Tibial artery (tissue), 4 donors: Measurements from ENCODE around the gene GEN1.
A peak's percentile ranks its signal among the peaks of the same experiment; 100 is the strongest.

Experiments
- DNase-seq, 2 donors: peaks; one replicate each; pipeline ENCODE4 v3.0.0-alpha.2; 2019
- H3K27ac ChIP-seq, 2 donors: fragments of 200-600 bp; sonication (generic) in 1 of 2; 1 replicate in 1 of 2; 2 replicates in 1 of 2; pipeline ENCODE4 v1.5.1; 2018 to 2019; ENCODE audit warnings: mild to moderate bottlenecking in 1 of 2
- H3K27me3 ChIP-seq, 2 donors: fragments of 200-600 bp; sonication (generic) in 1 of 2; one replicate each; pipeline versions ENCODE4 v1.5.1 to v1.6.0; 2016 to 2019
- H3K36me3 ChIP-seq, 3 donors: fragments of 200-600 bp; sonication (generic) in 2 of 3; one replicate each; pipeline ENCODE4 v1.5.1; 2016 to 2019; ENCODE audit warnings: mild to moderate bottlenecking in 2 of 3
- H3K4me1 ChIP-seq, 4 donors: fragments of 200-600 bp; sonication (generic) in 2 of 4; 1 replicate in 3 of 4; 2 replicates in 1 of 4; pipeline ENCODE4 v1.5.1; 2016 to 2019
- H3K4me3 ChIP-seq, 2 donors: fragments of 200-600 bp; sonication (generic) in 1 of 2; 1 replicate in 1 of 2; 2 replicates in 1 of 2; pipeline ENCODE4 v1.5.1; 2018 to 2019; ENCODE audit warnings: mild to moderate bottlenecking in 2 of 2
- H3K9me3 ChIP-seq, 3 donors: fragments of 200-600 bp; sonication (generic) in 1 of 3; one replicate each; pipeline ENCODE4 v1.5.1; 2016 to 2019
- CTCF ChIP-seq, 2 experiments: fragments of 200-600 bp in 1 of 2; fragments of 450-650 bp in 1 of 2; IDR thresholded peaks; one replicate each; pipeline ENCODE4 v1.5.1; 2017 to 2019; ENCODE audit warnings: antibody characterized with exemption in 2 of 2, mild to moderate bottlenecking in 1 of 2, moderate library complexity in 1 of 2
- intact Hi-C: fragments of 100-400 bp; cut with DNase I; formaldehyde crosslinking; loops from one replicate; pipeline ENCODE4 v1.15.0; 2023; ENCODE audit warnings: low total_unique reads

The GEN1 gene

GRCh38 chr2:17710547-17711248, 43.2 kb upstream of the GEN1 start:
- Histone ChIP-seq H3K27ac (no peak overlapping the region), H3K36me3 (peaks cover 23 to 66% (median 31%) of the 10 kb centered on the region in 3 donors), H3K27me3 (no peaks in the 10 kb centered on the region), H3K4me1 (no peaks in the 10 kb centered on the region), H3K9me3 (no peaks in the 10 kb centered on the region), H3K4me3 (no peak overlapping the region)
- intact Hi-C loops, result no loop called here
- DNase-seq, result no peak
- no peak for TF ChIP-seq CTCF (IDR thresholded peaks at IDR 0.05)

GRCh38 chr2:17713291-17713690, 40.6 kb upstream of the GEN1 start:
- Histone ChIP-seq H3K27me3 (no peaks in the 10 kb centered on the region), H3K9me3 (no peaks in the 10 kb centered on the region), H3K4me3 (no peak overlapping the region), H3K27ac (no peak overlapping the region), H3K36me3 (peaks cover 38 to 63% (median 44%) of the 10 kb centered on the region in 3 donors), H3K4me1 (no peaks in the 10 kb centered on the region)
- intact Hi-C loops, result no loop called here
- no peak for DNase-seq
- TF ChIP-seq CTCF (IDR thresholded peaks at IDR 0.05), result no peak

DNA sequence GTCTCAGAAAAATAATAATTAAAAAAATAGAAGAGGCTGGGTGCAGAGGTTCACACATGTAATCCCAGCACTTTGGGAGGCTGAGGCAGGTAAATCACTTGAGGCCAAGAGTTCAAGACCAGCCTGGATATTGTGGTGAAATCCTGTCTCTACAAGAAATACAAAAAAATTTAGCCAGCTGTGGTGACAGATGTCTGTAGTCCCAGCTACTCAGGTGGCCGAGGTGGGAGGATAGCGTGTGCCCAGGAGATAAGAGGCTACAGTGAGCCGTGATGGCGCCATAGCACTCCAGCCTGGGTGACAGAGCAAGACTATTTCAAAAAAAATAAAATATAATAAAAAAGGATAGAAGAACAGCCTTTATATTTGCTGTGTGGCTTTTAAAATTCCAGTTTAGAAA, 36.3 kb upstream of the GEN1 start:
- Histone ChIP-seq H3K27ac (no peak overlapping the region), H3K4me1 (no peaks in the 10 kb centered on the region), H3K9me3 (no peaks in the 10 kb centered on the region), H3K27me3 (no peaks in the 10 kb centered on the region), H3K36me3 (peaks cover 47 to 60% (median 52%) of the 10 kb centered on the region in 3 donors), H3K4me3 (no peak overlapping the region)
- intact Hi-C loops, result no loop called here
- TF ChIP-seq CTCF (IDR thresholded peaks at IDR 0.05), result no peak
- DNase-seq, result no peak

- Histone ChIP-seq H3K9me3 (no peaks in the 10 kb centered on the region), H3K27me3 (no peaks in the 10 kb centered on the region), H3K4me1 (no peaks in the 10 kb centered on the region), H3K36me3 (peaks cover 45 to 58% (median 55%) of the 10 kb centered on the region in 3 donors), H3K27ac (no peak overlapping the region), H3K4me3 (no peak overlapping the region)
- DNase-seq, result no peak
- TF ChIP-seq CTCF (IDR thresholded peaks at IDR 0.05), result no peak
- intact Hi-C loops, result no loop called here
Observed at GRCh38 chr2:17718689-17719088, 35.2 kb upstream of the GEN1 start.

DNA sequence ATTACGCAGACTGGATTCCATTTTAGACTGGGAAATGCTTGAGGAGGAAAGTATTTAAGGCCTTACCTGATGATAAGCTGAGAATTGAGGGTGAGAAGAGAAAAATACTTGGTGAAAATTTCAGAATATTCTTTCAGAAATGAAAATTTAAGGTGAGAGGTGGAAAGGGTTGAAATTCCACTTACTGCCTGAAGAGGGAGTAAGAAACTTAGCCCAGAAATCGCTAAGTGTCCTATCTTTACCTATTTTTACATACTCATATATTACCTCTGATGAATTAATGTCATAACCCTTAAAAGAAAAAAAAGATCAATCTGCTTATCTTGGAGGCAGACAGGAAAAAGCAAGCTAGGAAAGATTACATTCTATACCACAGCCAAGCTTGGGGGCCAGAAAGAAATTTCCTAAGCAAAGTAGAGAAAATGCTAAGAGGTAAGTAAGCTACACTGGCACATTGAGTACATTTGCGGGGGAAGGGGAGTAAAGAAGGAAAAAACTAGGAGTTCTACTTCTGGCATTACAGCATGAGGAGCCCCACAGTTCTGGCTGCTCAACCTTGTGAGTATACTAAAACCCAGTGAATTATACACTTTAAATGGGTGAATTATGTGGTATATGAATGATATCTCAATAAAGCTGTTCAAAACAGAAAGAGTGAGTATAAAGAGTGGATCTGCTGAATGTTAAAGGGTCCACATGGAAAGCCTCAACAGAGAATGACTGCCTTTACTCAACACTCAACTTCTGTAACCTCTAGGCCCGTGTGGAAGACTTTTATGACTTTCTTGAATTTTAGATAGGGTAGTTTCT, 34.2 kb upstream of the GEN1 start:
- TF ChIP-seq CTCF (IDR thresholded peaks at IDR 0.05), result peak; percentile 59 to 71
- peaks cover 42 to 58% (median 57%) of the 10 kb centered on the region in 3 donors for H3K36me3 ChIP-seq
- H3K27ac ChIP-seq, result no peak overlapping the region
- intact Hi-C loops, result loop anchor here (10.0 kb wide), 2 partner anchors 115 to 655 kb away; no protein-coding TSS in a partner anchor
- no peak for DNase-seq
- H3K27me3 ChIP-seq, result no peaks in the 10 kb centered on the region
- no peaks in the 10 kb centered on the region for H3K4me1 ChIP-seq
- no peaks in the 10 kb centered on the region for H3K9me3 ChIP-seq
- no peak overlapping the region for H3K4me3 ChIP-seq
